Caki2 (cell line): ENCODE measurements around the gene TMEM45A. TPM values are rescaled to one million over a fixed set of nuclear protein-coding genes. Genes with fewer than 3 reads are reported as not detected.
"Not testable (repeated sequence)": the region's sequence is repeated elsewhere in the genome, so short reads cannot be mapped to it uniquely, and the experiment has no call there.

ENCODE experiments used
- DNase-seq: peaks from one replicate; pipeline ENCODE4 v3.0.0-alpha.2; 2015; ENCODE audit warnings: low read depth
- in situ Hi-C: cut with HindIII; loops from 2 replicates; pipeline ENCODE4 v1.10.0; 2016; ENCODE audit warnings: low sequenced_read_pairs, low pct_unique_long_range_greater_than_20kb, mixed read lengths
- total RNA-seq: library from RNA; depleted of rRNA; stranded (reverse); fragments of >200 nt; shearing (Covaris generic); gene quantifications from 2 replicates; pipeline ENCODE4 v1.2.3, GENCODE V29; 2014; ENCODE audit warnings: low replicate concordance

The TMEM45A gene
- total RNA-seq, 1 experiment from 2014 or later: 24.5 TPM

- DNase-seq, in situ Hi-C loops: not testable (repeated sequence)
Measured at GRCh38 chr3:100478521-100478920, 13.9 kb upstream of the TMEM45A start.

- DNase-seq: no peak
Measured at GRCh38 chr3:100480081-100480480, 12.3 kb upstream of the TMEM45A start.

GRCh38 chr3:100482176-100482575 is 10.2 kb upstream of the TMEM45A start:
- DNase-seq: no peak
- in situ Hi-C loops: no loop called here

More at GRCh38 chr3:100480081-100480480, 12.3 kb upstream of the TMEM45A start:
- in situ Hi-C loops: no loop called here

- in situ Hi-C loops: no loop called here
- DNase-seq: no peak
Measured at GRCh38 chr3:100483529-100483928, 8.9 kb upstream of the TMEM45A start.

- DNase-seq: no peak
- in situ Hi-C loops: no loop called here
Measured at GRCh38 chr3:100486808-100487207, 5.6 kb upstream of the TMEM45A start.

- in situ Hi-C loops: no loop called here
- no peak for DNase-seq
Measured at GRCh38 chr3:100489118-100489517, 3.3 kb upstream of the TMEM45A start.

GRCh38 chr3:100496711-100497261 is 4.4 kb downstream of the TMEM45A start:
- in situ Hi-C loops: no loop called here
- DNase-seq: peak; percentile 43

GRCh38 chr3:100499651-100500050 is 7.2 kb downstream of the TMEM45A start:
- in situ Hi-C loops: no loop called here
- no peak for DNase-seq

- DNase-seq: no peak
- in situ Hi-C loops: no loop called here
Measured at GRCh38 chr3:100500320-100500880, 8.0 kb downstream of the TMEM45A start.

- in situ Hi-C loops: no loop called here
- DNase-seq: no peak
Measured at GRCh38 chr3:100503448-100503847, 11.0 kb downstream of the TMEM45A start.

GRCh38 chr3:100506355-100506754 is 13.9 kb downstream of the TMEM45A start:
- DNase-seq: no peak
- in situ Hi-C loops: no loop called here

- DNase-seq, in situ Hi-C loops: not testable (repeated sequence)
Measured at GRCh38 chr3:100509818-100510217, 17.4 kb downstream of the TMEM45A start.

GRCh38 chr3:100516232-100516631 is 23.8 kb downstream of the TMEM45A start:
- in situ Hi-C loops: no loop called here

GRCh38 chr3:100516838-100517237 is 24.4 kb downstream of the TMEM45A start:
- DNase-seq: no peak

More at GRCh38 chr3:100516232-100516631, 23.8 kb downstream of the TMEM45A start:
- DNase-seq: no peak

GRCh38 chr3:100517276-100517675 is 24.9 kb downstream of the TMEM45A start:
- in situ Hi-C loops: no loop called here
- DNase-seq: no peak

More at GRCh38 chr3:100516838-100517237, 24.4 kb downstream of the TMEM45A start:
- in situ Hi-C loops: no loop called here

- DNase-seq: no peak
- in situ Hi-C loops: no loop called here
Measured at GRCh38 chr3:100518244-100518643, 25.8 kb downstream of the TMEM45A start.

GRCh38 chr3:100518983-100519382 is 26.6 kb downstream of the TMEM45A start:
- DNase-seq: no peak
- in situ Hi-C loops: no loop called here

- no peak for DNase-seq
- in situ Hi-C loops: no loop called here
Measured at GRCh38 chr3:100521439-100521845, 29.0 kb downstream of the TMEM45A start.

- DNase-seq: no peak
- in situ Hi-C loops: no loop called here
Measured at GRCh38 chr3:100522125-100522524, 29.7 kb downstream of the TMEM45A start.
